K562 (cell line): Measurements from ENCODE around the gene AASDH. TPM values are rescaled to one million over a fixed set of nuclear protein-coding genes. Genes with fewer than 3 reads are reported as not detected.
A peak's percentile ranks its signal among the peaks of the same experiment; 100 is the strongest.

ENCODE experiments used
- CCAR2 ChIP-seq: fragments of 200-400 bp; formaldehyde crosslinking; IDR thresholded peaks from 2 replicates; pipeline ENCODE4 v1.6.1; 2017; ENCODE audit warnings: mild to moderate bottlenecking, low read depth, low read length
- CHD2 ChIP-seq: IDR thresholded peaks from 2 replicates; pipeline ENCODE4 v1.6.1; 2011; ENCODE audit warnings: low read depth, low read length
- DNMT1 ChIP-seq: fragments of 450-650 bp; IDR thresholded peaks from 2 replicates; pipeline ENCODE4 v1.6.1; 2016; ENCODE audit warnings: antibody characterized with exemption, mild to moderate bottlenecking
- HOXB6 ChIP-seq: fragments of 250-450 bp; sonication (Bioruptor Pico); IDR thresholded peaks from 2 replicates; pipeline ENCODE4 v1.5.1; 2022; ENCODE audit warnings: mild to moderate bottlenecking, borderline replicate concordance
- MTA2 ChIP-seq: fragments of 450-650 bp; IDR thresholded peaks from 2 replicates; pipeline ENCODE4 v1.6.1; 2016; ENCODE audit warnings: low read depth
- NR1H2 ChIP-seq: sonication (generic); formaldehyde crosslinking; IDR thresholded peaks from 2 replicates; pipeline ENCODE4 v1.4.0; 2020; ENCODE audit warnings: mild to moderate bottlenecking, missing genetic modification reagents
- PHF8 ChIP-seq: fragments of 200-600 bp; sonication (generic); IDR thresholded peaks from 2 replicates; pipeline ENCODE4 v1.6.1; 2012; ENCODE audit warnings: mixed run types, mild to moderate bottlenecking, inconsistent platforms, low read length, moderate library complexity, borderline replicate concordance
- POLR2H ChIP-seq: IDR thresholded peaks from 2 replicates; pipeline ENCODE4 v1.6.1; 2016; ENCODE audit warnings: missing genetic modification characterization, low read depth, mild to moderate bottlenecking, control low read depth, missing compliant biosample characterization, moderate library complexity
- PTBP1 ChIP-seq: fragments of 200-400 bp; formaldehyde crosslinking; IDR thresholded peaks from 2 replicates; pipeline ENCODE4 v1.6.1; 2017; ENCODE audit warnings: low read depth, low read length
- RAD21 ChIP-seq, 2 experiments: fragments of 250-450 bp in 1 of 2; fragments of 450-650 bp in 1 of 2; sonication (Bioruptor Pico) in 1 of 2; formaldehyde crosslinking in 1 of 2; IDR thresholded peaks in 1 of 2; conservative IDR thresholded peaks in 1 of 2; 2 replicates each; pipeline versions ENCODE4 v1.4.0 to v1.8.0; 2020 to 2022; ENCODE audit warnings: mild to moderate bottlenecking in 2 of 2, moderate library complexity in 1 of 2
- RNF2 ChIP-seq: sonication (generic); IDR thresholded peaks from 2 replicates; pipeline ENCODE4 v1.6.1; 2016
- SETDB1 ChIP-seq: IDR thresholded peaks from one replicate; pipeline ENCODE4 v1.6.1; 2012; ENCODE audit warnings: low read length, control low read depth, inconsistent platforms
- SRSF3 ChIP-seq: fragments of 200-400 bp; formaldehyde crosslinking; IDR thresholded peaks from 2 replicates; pipeline ENCODE4 v1.6.1; 2016; ENCODE audit warnings: mild to moderate bottlenecking, low read length, moderate library complexity; ENCODE audit not compliant: insufficient read depth
- TAF7 ChIP-seq: fragments of 450-650 bp; IDR thresholded peaks from 2 replicates; pipeline ENCODE4 v1.6.1; 2016; ENCODE audit warnings: missing genetic modification characterization, missing compliant biosample characterization
- TFAM ChIP-seq: fragments of 250-450 bp; sonication (Bioruptor Pico); conservative IDR thresholded peaks from 2 replicates; pipeline ENCODE4 v1.5.0; 2021; ENCODE audit warnings: mild to moderate bottlenecking, moderate library complexity
- XRCC3 ChIP-seq: fragments of 450-650 bp; IDR thresholded peaks from 2 replicates; pipeline ENCODE4 v1.6.1; 2017; ENCODE audit warnings: mild to moderate bottlenecking, moderate library complexity
- YBX1 ChIP-seq: fragments of 450-650 bp; IDR thresholded peaks from 2 replicates; pipeline ENCODE4 v1.7.1; 2016; ENCODE audit warnings: mild to moderate bottlenecking
- ZNF274 ChIP-seq: IDR thresholded peaks from 2 replicates; pipeline ENCODE4 v1.6.1; 2011; ENCODE audit warnings: low read depth, mild to moderate bottlenecking, low read length, moderate library complexity, borderline replicate concordance
- ZNF347 ChIP-seq: fragments of 450-650 bp; formaldehyde crosslinking; IDR thresholded peaks from 2 replicates; pipeline ENCODE4 v1.4.0; 2020; ENCODE audit warnings: low read depth, mild to moderate bottlenecking, moderate library complexity
- ZNF668 ChIP-seq: fragments of 250-450 bp; sonication (Bioruptor Pico); IDR thresholded peaks from 2 replicates; pipeline ENCODE4 v1.8.0; 2022; ENCODE audit warnings: mild to moderate bottlenecking, inconsistent platforms
- ZNF764 ChIP-seq: fragments of 250-450 bp; sonication (Bioruptor Pico); IDR thresholded peaks from 2 replicates; pipeline ENCODE4 v1.4.0; 2020; ENCODE audit warnings: low read depth, mild to moderate bottlenecking, moderate library complexity
- polyA plus RNA-seq, 8 experiments: library from polyadenylated mRNA; depleted of rRNA in 4 of 8; stranded (reverse) in 5 of 8; unstranded in 3 of 8; fragments of >200 nt; fragmentation: Nextera tagmentation in 2 of 8; fragmentation: Illumina TruSeq in 1 of 8; extraction: Ambion mirVana in 2 of 8; extraction: Trizol in 1 of 8; gene quantifications; 2 replicates each; pipeline versions ENCODE4 v1.2.1 to v1.2.3, GENCODE V29; 2011 to 2014; ENCODE audit warnings: inconsistent platforms in 1 of 8, missing spikeins in 1 of 8
- total RNA-seq, 7 experiments: library from RNA; depleted of rRNA in 6 of 7; stranded (reverse); fragments of >200 nt in 6 of 7; fragmentation: Illumina TruSeq in 2 of 7; extraction: Trizol in 2 of 7; gene quantifications; 2 replicates each; pipeline versions ENCODE4 v1.2.1 to v1.2.3, GENCODE V29; 2011 to 2021; ENCODE audit warnings: low replicate concordance in 1 of 7
- TF ChIP-seq, protein P1 (sequence below): fragments of 250-450 bp; sonication (Bioruptor Pico); IDR thresholded peaks from 2 replicates; pipeline ENCODE4 v1.5.0; 2022; ENCODE audit warnings: mild to moderate bottlenecking
- TF ChIP-seq, protein P2 (sequence below): fragments of 250-450 bp; sonication (Bioruptor Pico); IDR thresholded peaks from 2 replicates; pipeline ENCODE4 v1.4.0; 2020

AASDH gene
- total and polyA plus RNA-seq, 9 of the 15 experiments (the other 6 are each of a cell fraction or from before 2014, with no cell fraction given), result 8.6 to 29.7 (median 13.7) TPM

- TF ChIP-seq DNMT1 (no peak), SRSF3 (no peak), ZNF764 (CRISPR knock-in tag) (0 out of 2 replicates have a peak, but pooled peaks have one; percentile 31), HOXB6 (CRISPR knock-in tag) (no peak), TFAM (no peak), MTA2 (no peak), CCAR2 (no peak), YBX1 (no peak), NR1H2 (CRISPR knock-in tag) (no peak), CHD2 (peak; percentile 73), PHF8 (peak; percentile 99), ZNF347 (no peak), XRCC3 (no peak), RNF2 (no peak; the same call in 1 of the 2 replicates), RAD21 (CRISPR knock-in tag; conservative IDR thresholded peaks at IDR 0.05 in 1 of 2, IDR thresholded peaks at IDR 0.05 in 1 of 2) (no peak), ZNF274 (no peak), SETDB1 (peak; percentile 58), POLR2H (tag) (peak; percentile 95), ZNF668 (CRISPR knock-in tag) (no peak), TAF7 (tag) (peak; percentile 94), PTBP1 (no peak)
- TF ChIP-seq, protein P1, sequence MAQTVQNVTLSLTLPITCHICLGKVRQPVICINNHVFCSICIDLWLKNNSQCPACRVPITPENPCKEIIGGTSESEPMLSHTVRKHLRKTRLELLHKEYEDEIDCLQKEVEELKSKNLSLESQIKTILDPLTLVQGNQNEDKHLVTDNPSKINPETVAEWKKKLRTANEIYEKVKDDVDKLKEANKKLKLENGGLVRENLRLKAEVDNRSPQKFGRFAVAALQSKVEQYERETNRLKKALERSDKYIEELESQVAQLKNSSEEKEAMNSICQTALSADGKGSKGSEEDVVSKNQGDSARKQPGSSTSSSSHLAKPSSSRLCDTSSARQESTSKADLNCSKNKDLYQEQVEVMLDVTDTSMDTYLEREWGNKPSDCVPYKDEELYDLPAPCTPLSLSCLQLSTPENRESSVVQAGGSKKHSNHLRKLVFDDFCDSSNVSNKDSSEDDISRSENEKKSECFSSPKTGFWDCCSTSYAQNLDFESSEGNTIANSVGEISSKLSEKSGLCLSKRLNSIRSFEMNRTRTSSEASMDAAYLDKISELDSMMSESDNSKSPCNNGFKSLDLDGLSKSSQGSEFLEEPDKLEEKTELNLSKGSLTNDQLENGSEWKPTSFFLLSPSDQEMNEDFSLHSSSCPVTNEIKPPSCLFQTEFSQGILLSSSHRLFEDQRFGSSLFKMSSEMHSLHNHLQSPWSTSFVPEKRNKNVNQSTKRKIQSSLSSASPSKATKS (CRISPR knock-in tag), result no peak
- TF ChIP-seq, protein P2, sequence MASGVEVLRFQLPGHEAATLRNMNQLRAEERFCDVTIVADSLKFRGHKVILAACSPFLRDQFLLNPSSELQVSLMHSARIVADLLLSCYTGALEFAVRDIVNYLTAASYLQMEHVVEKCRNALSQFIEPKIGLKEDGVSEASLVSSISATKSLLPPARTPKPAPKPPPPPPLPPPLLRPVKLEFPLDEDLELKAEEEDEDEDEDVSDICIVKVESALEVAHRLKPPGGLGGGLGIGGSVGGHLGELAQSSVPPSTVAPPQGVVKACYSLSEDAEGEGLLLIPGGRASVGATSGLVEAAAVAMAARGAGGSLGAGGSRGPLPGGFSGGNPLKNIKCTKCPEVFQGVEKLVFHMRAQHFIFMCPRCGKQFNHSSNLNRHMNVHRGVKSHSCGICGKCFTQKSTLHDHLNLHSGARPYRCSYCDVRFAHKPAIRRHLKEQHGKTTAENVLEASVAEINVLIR (CRISPR knock-in tag), result peak; percentile 99
Observed at GRCh38 chr4:56387023-56388001, at the start of gene AASDH (continued).
